Measurements from ENCODE around the gene SLC30A3. TPM values are rescaled to one million over a fixed set of nuclear protein-coding genes. Genes with fewer than 3 reads are reported as not detected.

SLC30A3 gene
- total RNA-seq = 1 to 10 TPM in 4 of 6 donors, under 1 TPM in 2; 0.20 to 2.3 (median 1.2) TPM

- DNase-seq (peak; percentile 65 to 93), ATAC-seq (ENCODE audit: low FRiP score in 2 of 2) (peak; percentile 48 to 86)
- Histone ChIP-seq H3K27me3 (peaks cover 1 to 41% (median 28%) of the 10 kb centered on the region in 4 donors), H3K4me3 (peak within 1 kb of the TSS; percentile 36 to 60 (median 51)), H3K4me1 (peaks cover 33 to 43% (median 36%) of the 10 kb centered on the region in 4 donors), H3K9me3 (no peaks in the 10 kb centered on the region), H3K27ac (no peak within 1 kb of the TSS), H3K36me3 (no peaks in the 10 kb centered on the region)
- 1 to 3% methylated on average over 6 to 28 of the region's 96 CpGs for WGBS, 2 donors
- TF ChIP-seq EP300 (IDR thresholded peaks at IDR 0.05) (no peak), POLR2A (IDR thresholded peaks at IDR 0.05) (no peak), POLR2AphosphoS5 (IDR thresholded peaks at IDR 0.05) (no peak), CTCF (IDR thresholded peaks at IDR 0.05) (no peak)
Observed at GRCh38 chr2:27262379-27263286, at the start of gene SLC30A3. SLC30A3 (minus strand) TSS chr2:27263047; CDS start chr2:27262906, 141 bp downstream.

- Histone ChIP-seq H3K27ac (no peak overlapping the region), H3K27me3 (peaks cover 0 to 14% (median 4%) of the 10 kb centered on the region in 4 donors), H3K4me3 (no peak overlapping the region), H3K9me3 (no peaks in the 10 kb centered on the region), H3K36me3 (peaks cover 0 to 47% (median 3%) of the 10 kb centered on the region in 4 donors), H3K4me1 (peaks cover 3 to 14% (median 11%) of the 10 kb centered on the region in 4 donors)
- DNase-seq (no peak), ATAC-seq (ENCODE audit: low FRiP score in 2 of 2) (no peak)
- WGBS, 2 donors = 92 to 95% methylated on average over 3 of the region's 3 CpGs
- TF ChIP-seq CTCF (IDR thresholded peaks at IDR 0.05) (no peak), POLR2AphosphoS5 (IDR thresholded peaks at IDR 0.05) (no peak), POLR2A (IDR thresholded peaks at IDR 0.05) (no peak), EP300 (IDR thresholded peaks at IDR 0.05) (no peak)
Observed at GRCh38 chr2:27312152-27312551, 49.3 kb upstream of the SLC30A3 start.

- H3K36me3 ChIP-seq = peaks cover 0 to 28% (median 3%) of the 10 kb centered on the region in 4 donors
- no peak overlapping the region for H3K27ac ChIP-seq
- H3K4me1 ChIP-seq = peaks cover 15 to 23% (median 21%) of the 10 kb centered on the region in 4 donors
- no peaks in the 10 kb centered on the region for H3K9me3 ChIP-seq
- no peak overlapping the region for H3K4me3 ChIP-seq
- no peak for TF ChIP-seq CTCF (IDR thresholded peaks at IDR 0.05)
- no peak for TF ChIP-seq POLR2AphosphoS5 (IDR thresholded peaks at IDR 0.05)
- TF ChIP-seq POLR2A (IDR thresholded peaks at IDR 0.05) = no peak
- no peak for TF ChIP-seq EP300 (IDR thresholded peaks at IDR 0.05)
- WGBS, 2 donors = 94% methylated on average over 6 of the region's 6 CpGs
- DNase-seq (no peak), ATAC-seq (ENCODE audit: low FRiP score in 2 of 2) (no peak)
- peaks cover 0 to 27% (median 14%) of the 10 kb centered on the region in 4 donors for H3K27me3 ChIP-seq
Observed at GRCh38 chr2:27309651-27310050, 46.8 kb upstream of the SLC30A3 start.

- WGBS, 2 donors = 55 to 67% methylated on average over 4 to 25 of the region's 25 CpGs
- H3K36me3 ChIP-seq = peaks cover 0 to 28% (median 3%) of the 10 kb centered on the region in 4 donors
- H3K9me3 ChIP-seq = no peaks in the 10 kb centered on the region
- peaks cover 0 to 27% (median 15%) of the 10 kb centered on the region in 4 donors for H3K27me3 ChIP-seq
- TF ChIP-seq EP300 (IDR thresholded peaks at IDR 0.05) = no peak
- TF ChIP-seq POLR2A (IDR thresholded peaks at IDR 0.05) = no peak
- TF ChIP-seq POLR2AphosphoS5 (IDR thresholded peaks at IDR 0.05) = no peak
- no peak for TF ChIP-seq CTCF (IDR thresholded peaks at IDR 0.05)
- ATAC-seq (ENCODE audit: low FRiP score in 2 of 2) (no peak), DNase-seq (peak in 1 of 2 donors; percentile 80)
- H3K4me3 ChIP-seq = no peak within 1 kb of the TSS
- H3K27ac ChIP-seq = no peak within 1 kb of the TSS
- H3K4me1 ChIP-seq = peaks cover 15 to 23% (median 21%) of the 10 kb centered on the region in 4 donors
Observed at GRCh38 chr2:27308359-27308881, 45.6 kb upstream of the SLC30A3 start, which contains the start of gene UCN. UCN (minus strand) TSS chr2:27308445; CDS start chr2:27307895, 550 bp downstream.
